H4 (cell line): ENCODE results near the gene C1orf232. TPM values are rescaled to one million over a fixed set of nuclear protein-coding genes. Genes with fewer than 3 reads are reported as not detected.

ENCODE experiments used
- DNase-seq: peaks from one replicate; pipeline ENCODE4 v3.0.0-alpha.2; 2015; ENCODE audit warnings: low spot score
- total RNA-seq: library from RNA; depleted of rRNA; stranded (reverse); fragments of >200 nt; shearing (Covaris generic); gene quantifications from 2 replicates; pipeline ENCODE4 v1.2.3, GENCODE V29; 2014; rRNA removed

The C1orf232 gene
- total RNA-seq: not detected in 2 replicates

DNA sequence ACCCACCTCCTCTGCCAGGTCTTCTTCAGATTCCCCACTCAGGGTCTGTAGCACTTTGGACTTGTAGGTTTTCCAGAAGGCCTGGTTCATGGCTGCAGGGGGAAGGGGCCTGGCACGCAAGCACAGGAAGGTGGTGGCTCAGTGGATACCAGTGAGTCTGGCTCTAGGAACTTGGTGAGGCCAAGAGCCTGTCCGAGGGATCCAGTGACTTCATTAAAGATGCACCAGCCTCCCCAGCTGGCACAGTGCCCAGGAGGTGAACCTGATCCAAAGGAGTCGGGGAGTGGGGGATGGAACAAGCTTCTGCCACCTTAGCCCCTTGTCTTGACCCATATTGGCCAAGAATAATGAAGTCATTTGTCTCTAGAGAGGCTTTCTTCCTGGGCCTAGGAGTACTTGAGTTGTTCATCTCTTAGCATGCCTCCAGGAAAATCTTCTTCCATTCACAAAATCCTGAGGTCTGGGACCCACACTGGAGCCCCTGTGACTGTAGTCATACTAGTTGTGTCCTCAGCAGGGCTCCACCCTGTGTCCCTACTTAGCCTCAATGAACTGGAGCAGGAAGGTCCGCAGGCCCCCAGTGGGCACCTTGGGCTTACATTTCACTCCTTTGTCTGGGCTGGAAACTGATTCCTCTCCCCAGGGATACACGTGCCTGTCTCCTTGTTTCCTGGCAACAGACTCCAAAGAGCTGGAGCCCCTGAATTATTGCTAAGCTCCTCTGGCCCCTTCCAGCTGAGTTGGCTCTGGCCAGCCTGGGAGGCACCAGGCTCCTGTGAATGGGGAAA is at the start of gene C1orf232:
Gene C1orf232 (minus strand): TSS at position 554 of the 788 bp plus-strand sequence. CDS start 464 bp downstream, at position 90.
- no peak for DNase-seq

GRCh38 chr1:26215246-26215645 is 46.5 kb upstream of the C1orf232 start:
- no peak for DNase-seq

- no peak for DNase-seq
These were observed 44.7 kb upstream of the C1orf232 start for GRCh38 chr1:26213335-26213905.

GRCh38 chr1:26212726-26213125 is 44.0 kb upstream of the C1orf232 start:
- DNase-seq: no peak

DNA sequence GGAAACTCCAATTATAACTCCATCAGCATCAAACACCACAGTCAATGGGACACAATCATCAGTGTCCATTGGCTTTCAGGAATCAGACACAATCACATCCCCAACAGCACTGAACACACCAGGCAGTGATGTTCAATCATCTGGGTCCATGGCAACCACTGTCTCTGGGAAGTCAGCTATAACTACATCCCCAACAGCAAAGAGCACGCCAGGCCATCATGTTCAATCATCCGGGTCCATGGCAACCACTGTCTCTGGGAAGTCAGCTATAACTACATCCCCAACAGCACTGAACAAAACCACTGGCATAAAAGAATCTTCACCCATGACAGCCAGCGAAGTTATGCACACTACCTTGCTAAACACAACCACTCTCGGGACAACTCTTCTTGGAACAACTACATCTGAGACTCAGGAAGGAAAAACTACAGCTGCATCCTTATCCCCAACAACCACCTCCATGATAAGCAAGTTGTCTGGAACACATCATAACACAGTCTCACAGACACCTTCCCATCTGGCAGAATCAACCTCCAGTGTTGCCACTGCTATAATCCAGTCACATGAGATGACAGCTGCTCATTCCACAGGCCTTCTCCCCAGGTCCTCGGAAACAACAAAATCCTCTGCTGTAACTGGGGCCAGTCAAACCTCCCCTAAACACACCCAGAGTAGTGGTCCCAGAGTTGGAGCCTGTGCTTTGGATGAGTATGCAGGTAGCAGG is 41.5 kb upstream of the C1orf232 start:
- no peak for DNase-seq

DNA sequence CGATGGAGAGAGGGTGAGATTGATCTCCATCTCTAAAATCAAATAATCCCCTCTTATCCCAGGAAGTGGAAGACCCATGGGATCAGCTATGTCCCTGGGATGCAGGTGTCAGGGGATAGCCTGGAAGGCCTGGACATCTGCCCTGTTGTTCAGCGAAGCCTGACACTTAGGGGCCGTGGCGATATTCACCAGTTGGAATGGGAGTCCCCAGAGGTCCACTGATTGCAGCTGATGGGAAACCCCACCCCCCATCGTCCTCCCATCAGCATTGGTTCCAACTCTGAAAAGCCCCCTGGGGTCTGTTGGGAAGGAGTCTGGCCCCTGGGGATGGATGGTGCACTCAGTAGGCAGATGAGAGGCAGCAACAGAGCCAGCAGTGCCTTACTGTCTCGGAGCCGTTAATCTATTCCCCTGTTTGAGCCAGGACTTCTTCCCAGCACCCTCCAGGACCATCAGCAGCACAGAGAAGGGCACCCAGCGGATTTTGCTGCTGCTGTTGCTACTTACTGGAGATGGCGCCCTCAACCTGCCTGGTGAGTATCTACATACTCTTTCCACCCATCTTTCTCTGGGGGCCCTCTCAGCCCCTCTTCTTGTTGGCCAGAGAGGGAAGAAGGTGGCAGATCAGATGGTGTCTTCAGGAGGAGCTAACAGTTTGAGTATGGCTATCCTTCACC is 35.0 kb upstream of the C1orf232 start:
- DNase-seq: no peak

- no peak for DNase-seq
These were observed 31.6 kb upstream of the C1orf232 start for GRCh38 chr1:26200413-26200812.

DNA sequence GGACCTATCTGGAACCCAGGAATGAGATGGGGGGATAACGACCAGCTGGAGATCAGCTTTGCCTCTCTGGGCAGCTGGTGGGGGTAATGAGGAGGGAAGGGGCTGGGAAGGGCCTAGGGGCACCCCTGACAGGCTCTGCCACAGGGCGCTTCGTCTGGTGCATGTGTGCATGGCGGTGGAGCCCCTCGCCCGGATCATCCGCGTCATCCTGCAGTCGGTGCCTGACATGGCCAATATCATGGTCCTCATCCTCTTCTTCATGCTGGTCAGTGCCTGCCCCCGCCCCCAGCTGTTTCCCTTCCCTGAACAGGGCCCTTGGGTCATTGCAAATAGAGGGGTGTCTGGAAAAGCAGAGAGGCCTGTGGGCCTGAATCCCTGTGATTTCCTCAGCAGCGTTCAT is 29.1 kb upstream of the C1orf232 start:
- no peak for DNase-seq

DNA sequence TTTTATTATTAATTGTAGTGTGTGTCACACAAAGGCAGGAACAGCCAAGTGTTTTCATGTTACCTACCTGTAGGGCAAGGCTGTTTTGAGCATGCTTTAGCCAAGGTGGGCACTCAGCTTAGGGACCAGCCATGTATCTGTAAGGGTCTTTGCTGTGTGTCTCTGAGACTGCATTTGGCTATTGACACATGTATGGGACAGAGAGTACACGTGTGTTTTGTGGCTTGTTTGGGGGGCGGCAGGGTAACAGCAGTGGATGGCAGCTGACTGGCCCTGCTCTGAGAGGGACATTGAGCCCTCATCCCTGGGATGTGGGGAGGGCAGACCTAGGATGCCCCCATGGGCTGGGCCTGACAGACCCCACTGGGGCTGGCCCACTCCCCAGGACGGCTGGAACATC is 28.5 kb upstream of the C1orf232 start:
- no peak for DNase-seq

GRCh38 chr1:26195805-26196204 is 27.0 kb upstream of the C1orf232 start:
- DNase-seq: no peak

DNA sequence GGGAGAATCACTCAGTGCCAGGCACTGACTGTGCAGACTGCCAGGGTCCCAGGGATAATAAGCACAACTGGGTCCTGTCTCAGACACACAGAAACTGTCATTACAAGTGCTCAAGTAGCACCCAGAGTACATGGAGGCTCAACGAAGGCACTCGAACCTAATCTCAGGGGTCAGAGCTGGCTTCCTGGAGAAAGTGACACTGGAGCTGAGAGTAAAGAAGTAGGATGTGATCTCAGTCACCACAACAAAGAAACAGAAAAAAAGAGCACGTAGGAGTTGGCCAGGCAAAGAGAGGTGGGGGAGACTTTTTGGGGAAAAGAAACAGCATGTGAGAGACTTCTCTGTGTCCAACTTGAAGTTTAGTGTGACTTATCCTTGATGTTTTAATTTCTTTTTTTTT is 23.0 kb upstream of the C1orf232 start:
- DNase-seq: no peak

DNA sequence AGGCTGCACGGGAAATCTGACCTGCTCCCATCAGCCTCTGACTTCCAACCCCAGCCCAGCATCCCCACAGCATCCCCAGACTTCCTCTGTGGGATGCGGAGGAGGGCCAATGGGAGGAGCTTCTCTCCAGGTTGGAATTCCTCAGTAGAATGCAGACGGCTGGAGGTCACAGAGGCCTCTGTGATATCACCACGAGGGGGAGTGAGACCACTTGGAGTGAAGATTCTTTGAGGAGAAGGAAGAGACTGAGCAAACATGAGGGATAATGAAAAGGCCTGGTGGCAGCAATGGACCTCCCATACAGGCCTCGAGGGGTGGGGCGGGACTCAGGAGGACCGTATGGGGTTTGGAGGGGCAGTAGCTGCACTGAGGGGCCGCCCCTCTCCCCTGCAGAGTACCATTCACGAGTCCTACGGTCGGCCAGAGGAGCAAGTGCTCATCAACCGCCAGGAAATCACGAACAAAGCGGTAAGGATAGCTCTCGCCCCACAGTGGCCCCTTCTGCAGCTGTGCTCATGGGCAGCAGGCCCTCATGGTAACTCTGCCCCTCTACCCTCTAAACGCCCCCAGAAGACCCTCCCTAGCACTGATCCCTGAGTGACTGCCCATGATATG is 21.7 kb upstream of the C1orf232 start, which contains the start of gene CATSPER4:
Gene CATSPER4 (plus strand): TSS at position 230 of the 615 bp plus-strand sequence. CDS start 26 bp downstream, at position 256.
- no peak for DNase-seq

DNA sequence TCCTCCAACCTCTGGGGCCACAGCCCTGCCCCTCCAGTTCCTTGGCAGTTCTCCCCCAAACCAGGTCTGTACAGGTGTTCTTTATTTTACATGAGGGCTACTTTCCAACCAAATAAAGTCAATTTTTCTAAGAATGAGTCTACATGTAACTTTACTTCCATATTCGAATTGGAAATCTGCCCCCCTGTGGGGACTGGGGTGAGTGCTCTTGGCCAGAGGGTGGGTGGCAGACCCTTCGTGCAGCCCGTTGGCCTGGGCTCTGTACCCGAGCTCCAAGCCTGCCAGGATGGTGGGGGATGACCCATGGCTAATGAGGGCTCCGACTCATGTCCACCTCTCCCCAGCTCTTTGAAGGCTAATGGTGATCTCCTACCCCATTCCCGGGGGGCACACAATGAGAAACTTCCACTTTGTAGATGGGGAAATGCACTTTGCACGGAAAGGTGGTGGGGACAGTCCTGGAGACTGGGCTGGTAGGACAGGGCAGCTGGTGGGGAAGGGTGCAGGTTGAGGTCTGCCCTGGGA is 21.1 kb upstream of the C1orf232 start:
- DNase-seq: no peak

- no peak for DNase-seq
These were observed 20.6 kb upstream of the C1orf232 start for GRCh38 chr1:26189331-26189730.

GRCh38 chr1:26188477-26188876 is 19.7 kb upstream of the C1orf232 start:
- DNase-seq: no peak

DNA sequence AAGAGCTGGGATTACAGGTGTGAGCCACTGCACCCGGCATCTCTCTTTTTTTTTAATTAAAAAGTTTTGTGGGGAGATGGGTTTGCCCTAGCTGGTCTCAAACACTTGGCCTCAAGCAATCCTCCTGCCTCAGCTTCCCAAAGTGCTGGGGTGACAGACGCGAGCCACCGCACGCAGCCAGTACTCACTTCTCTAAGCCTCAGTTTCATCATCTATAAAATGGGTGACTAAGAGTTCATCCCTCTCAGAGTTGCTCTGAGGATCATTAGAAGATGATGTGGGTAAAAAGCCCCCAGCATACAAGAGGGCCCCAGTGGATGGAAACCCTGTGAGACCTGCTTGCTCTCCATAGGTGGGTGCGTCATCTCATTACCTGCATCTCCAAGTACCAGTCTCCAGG is 19.1 kb upstream of the C1orf232 start:
- DNase-seq: no peak

DNA sequence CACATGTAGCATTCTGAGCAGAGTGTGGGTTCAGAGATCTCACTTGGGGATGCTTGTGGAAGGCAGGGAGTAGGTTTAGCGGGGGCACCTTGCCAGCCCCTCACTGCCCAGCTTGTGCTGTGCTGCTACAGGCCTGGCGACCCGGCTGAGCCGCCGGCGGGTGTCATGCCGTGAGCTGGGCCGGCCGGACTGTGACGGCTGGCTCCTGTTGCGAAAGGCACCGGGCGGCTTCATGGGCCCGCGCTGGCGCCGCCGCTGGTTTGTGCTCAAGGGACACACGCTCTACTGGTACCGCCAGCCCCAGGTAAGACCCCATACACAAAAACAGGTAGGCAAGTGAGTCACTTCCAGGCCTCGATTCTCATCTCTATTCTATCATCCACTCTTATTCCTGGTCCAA is 16.1 kb upstream of the C1orf232 start:
- no peak for DNase-seq

- DNase-seq: no peak
These were observed 15.3 kb upstream of the C1orf232 start for GRCh38 chr1:26184086-26184485.

GRCh38 chr1:26182383-26182696 is 13.6 kb upstream of the C1orf232 start:
- no peak for DNase-seq

- no peak for DNase-seq
These were observed 13.0 kb upstream of the C1orf232 start for GRCh38 chr1:26181586-26182382.

GRCh38 chr1:26180010-26180506 is 11.3 kb upstream of the C1orf232 start:
- DNase-seq: no peak
